Adrenal gland (tissue), 5 donors: ENCODE measurements around the gene PCSK4.

Source experiments
- CTCF ChIP-seq, 6 experiments: fragments of 450-650 bp in 4 of 6; fragments of 200-600 bp in 2 of 6; sonication (generic) in 1 of 6; IDR thresholded peaks; 1 replicate in 5 of 6; 2 replicates in 1 of 6; pipeline versions ENCODE4 v1.5.1 to v1.8.0; 2016 to 2021; ENCODE audit warnings: antibody characterized with exemption in 6 of 6, mild to moderate bottlenecking in 2 of 6, moderate library complexity in 1 of 6
- POLR2A ChIP-seq, 2 donors: fragments of 450-650 bp; IDR thresholded peaks; one replicate each; pipeline ENCODE4 v1.6.1; 2017; ENCODE audit warnings: antibody characterized with exemption in 2 of 2, mild to moderate bottlenecking in 2 of 2, moderate library complexity in 1 of 2
- donor health status: DM: no; HTN: no; CAD: no.

- TF ChIP-seq CTCF (IDR thresholded peaks at IDR 0.05): no peak
- TF ChIP-seq POLR2A (IDR thresholded peaks at IDR 0.05): no peak
Observed at GRCh38 chr19:1532003-1532402, 41.9 kb upstream of the PCSK4 start.
